HG03159 (cell line): ENCODE results near the gene LRPAP1.

ENCODE experiments used
- ATAC-seq: cut with Tn5 transposase; IDR thresholded peaks from one replicate; pipeline ENCODE4 v1.9.1; 2021; ENCODE audit warnings: mild to moderate bottlenecking, moderate library complexity; ENCODE audit not compliant: unreplicated experiment

The LRPAP1 gene

DNA sequence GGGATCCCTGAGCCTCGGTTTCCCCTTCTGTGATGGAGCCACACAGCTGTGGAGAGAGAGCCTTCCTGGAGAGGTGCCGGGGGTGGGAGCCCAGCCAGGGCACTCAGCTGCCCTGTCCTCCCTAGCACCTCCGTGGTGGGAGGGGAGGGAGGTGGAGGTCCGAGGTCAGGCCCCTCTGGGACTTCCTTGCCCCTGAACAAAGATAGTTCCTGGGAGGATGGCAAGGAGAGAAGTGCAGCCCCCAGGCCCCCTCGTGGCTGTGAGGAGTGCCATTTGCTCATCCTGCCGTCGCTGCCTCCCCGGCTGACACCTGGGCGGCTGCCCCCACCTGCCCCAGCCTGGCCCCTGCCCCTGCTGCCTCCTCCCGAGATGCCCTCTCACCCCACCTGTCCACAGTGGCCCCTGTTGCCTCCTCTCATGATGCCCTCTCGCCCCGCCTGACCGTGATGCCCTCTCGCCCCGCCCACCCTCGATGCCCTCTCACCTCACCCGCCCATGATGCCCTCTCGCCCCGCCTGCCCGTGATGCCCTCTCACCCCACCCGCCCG is 56.4 kb downstream of the LRPAP1 start:
- ATAC-seq, result no peak

DNA sequence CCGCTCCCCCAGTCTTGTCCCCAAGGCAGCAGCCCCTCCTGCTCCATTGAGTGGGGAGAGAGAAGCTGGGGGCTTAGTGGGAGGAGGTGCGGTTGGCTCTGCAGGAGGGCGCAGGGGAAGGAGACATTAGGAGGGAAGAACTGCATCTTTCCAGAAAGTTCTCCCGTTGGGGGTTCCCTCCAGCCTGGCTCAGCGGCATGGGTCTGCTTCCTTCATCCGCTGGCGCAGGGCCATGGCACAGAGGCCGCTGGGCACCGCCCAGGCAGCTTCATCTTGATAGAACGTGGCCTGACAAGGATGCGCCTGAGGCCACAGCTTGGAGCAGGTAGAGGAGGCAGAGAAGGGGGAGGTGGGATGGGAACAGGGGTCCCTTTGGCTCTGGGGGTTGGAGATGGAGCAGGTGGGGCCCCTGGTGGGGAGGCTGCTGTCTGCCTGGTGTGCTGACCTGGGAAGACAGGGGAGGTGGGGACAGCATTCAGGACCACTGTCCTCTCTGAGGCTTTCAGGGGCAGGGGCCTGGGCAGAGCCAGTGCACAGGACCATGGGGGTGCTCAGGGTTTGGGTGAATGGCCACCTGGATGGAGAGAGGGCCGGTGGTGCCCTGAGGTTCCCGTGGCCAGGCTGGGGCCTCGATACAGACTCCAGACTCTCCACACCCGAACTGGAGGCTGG is 57.0 kb downstream of the LRPAP1 start:
- no peak for ATAC-seq

DNA sequence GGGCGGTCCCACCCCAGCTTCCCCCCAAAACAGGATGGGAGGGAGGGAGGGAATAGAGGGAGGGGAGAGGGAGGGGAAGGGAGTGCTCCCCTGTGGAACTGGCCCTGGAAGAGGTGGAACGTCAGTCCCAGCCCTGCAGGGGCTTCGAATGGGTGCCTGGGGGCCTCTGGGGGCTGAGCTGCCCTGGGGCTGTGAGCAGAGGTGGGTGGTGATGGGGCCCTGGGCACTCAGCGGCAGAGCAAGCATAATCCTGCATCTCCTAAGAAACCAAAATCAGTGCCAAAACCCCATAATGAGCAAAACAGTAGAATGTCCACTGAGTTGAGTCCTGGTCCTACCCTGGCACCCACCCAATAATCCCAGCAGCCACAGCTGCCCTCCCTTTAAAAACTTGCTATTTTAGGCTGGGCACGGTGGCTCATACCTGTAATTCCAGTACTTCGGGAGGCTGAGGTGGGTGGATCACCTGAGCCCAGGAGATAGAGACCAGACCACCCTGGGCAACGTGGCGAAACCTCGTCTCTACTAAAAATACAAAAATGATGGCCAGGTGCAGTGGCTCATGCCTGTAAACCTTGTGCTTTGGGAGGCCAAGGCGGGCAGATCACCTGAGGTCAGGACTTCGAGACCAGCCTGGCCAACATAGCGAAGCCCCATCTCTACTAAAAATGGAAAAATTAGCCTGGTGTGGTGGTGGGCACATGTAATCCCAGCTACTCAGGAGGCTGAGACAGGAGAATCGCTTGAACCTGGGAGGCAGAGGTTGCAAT is 58.0 kb downstream of the LRPAP1 start:
- ATAC-seq, result no peak

DNA sequence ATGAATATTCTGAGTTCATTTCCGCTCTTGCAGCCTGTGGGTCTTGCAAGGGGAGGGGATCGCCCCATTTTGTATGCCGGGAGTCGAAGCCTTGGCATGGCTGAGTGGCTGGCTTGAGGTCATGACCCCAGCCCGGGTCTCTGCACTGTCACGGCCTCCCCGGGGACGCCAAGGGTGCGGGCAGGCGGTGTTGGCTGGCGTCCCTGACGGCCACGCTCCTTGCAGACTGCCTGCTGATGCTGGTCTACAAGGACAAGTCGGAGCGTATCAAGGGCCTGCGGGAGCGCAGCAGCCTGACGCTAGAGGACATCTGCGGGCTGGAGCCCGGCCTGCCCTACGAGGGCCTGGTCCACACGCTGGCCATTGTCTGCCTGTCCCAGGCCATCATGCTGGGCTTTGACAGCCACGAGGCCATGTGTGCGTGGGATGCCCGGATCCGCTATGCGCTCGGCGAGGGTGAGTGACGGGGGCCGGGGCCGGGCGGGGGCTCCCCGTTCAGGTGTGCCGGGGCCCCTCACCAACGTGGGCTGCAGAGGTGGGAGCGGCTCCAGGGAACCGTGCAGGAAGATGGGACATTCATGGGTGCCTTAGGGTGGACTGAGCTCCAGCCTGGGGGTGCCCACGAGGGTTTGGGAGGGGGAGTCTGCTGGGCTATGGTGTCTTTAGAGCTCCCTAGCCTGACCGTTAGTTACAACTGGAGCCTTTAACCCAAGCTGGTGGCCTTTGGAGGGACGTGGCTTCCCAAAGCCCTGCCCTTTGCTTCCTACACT is 58.9 kb downstream of the LRPAP1 start:
- ATAC-seq, result no peak

DNA sequence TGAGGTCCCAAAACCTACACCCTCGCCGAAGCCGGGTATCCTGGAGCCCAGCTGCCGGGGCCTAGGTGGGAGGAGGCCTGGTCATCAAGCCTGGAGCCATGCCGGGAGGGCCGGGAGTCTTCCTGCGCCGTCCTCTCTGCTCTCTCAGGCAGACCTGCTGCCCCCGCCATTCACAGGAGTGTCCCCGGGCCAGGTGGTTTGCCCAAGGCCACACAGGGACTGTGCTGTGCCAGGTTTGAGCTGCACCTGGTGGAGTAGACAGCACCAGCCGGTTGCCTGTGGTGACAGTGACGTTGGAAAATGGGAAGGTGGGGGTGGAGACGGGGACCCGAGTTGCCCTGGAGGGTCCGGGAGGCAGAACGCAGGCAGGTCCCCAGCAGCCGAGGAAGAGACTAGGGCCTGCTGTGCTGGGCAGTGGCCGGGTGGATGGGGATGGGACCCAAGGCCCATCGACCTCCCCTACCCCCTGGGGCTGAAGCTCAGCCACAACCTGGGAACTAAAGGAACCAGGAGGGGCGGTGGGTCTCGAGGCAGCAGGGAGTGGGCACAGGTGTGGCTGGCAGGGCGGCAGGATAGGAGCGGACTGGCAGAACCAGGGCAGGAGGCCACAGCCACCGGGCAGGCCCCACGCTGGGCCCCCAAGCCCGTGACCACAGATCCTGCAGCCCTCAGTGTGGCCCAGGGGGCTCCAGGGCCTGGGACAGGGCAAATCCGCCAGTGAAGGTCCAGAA is 59.6 kb downstream of the LRPAP1 start:
- no peak for ATAC-seq

- ATAC-seq, result no peak
Measured at GRCh38 chr4:3471886-3472285, 60.3 kb downstream of the LRPAP1 start.

DNA sequence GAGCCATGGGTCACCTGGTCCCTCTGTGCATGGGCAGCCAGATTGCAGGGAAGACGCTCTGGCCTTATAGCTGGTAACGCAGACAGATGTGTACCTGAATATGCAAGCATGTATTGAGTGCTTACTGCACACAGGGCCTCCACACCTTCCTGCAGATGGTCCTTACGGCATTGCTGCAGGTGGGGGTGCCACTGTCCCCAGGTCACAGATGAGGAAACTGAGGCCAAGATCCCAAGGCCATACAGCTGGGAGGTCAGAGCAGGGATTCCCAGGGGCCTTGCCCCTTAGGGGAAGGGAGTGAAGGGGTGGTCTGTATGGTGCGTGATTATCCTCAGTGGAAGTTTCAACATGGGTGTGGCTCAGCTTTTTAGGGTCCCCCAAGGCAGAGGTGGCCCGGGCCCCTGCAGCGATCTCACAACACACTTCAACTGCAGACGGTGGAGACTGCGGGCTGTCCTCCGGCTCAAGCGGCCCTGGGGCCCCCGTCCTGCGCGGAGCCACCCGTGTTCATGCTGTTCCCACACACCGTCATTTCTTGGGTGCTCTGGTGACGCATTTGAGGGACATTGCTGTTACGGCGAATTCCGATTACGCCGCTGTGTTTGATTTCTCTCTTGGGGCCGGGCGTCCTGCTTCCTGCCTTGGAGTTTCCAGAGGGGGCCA is 61.0 kb downstream of the LRPAP1 start:
- ATAC-seq, result no peak

- no peak for ATAC-seq
Measured at GRCh38 chr4:3470244-3471097, 61.8 kb downstream of the LRPAP1 start.

DNA sequence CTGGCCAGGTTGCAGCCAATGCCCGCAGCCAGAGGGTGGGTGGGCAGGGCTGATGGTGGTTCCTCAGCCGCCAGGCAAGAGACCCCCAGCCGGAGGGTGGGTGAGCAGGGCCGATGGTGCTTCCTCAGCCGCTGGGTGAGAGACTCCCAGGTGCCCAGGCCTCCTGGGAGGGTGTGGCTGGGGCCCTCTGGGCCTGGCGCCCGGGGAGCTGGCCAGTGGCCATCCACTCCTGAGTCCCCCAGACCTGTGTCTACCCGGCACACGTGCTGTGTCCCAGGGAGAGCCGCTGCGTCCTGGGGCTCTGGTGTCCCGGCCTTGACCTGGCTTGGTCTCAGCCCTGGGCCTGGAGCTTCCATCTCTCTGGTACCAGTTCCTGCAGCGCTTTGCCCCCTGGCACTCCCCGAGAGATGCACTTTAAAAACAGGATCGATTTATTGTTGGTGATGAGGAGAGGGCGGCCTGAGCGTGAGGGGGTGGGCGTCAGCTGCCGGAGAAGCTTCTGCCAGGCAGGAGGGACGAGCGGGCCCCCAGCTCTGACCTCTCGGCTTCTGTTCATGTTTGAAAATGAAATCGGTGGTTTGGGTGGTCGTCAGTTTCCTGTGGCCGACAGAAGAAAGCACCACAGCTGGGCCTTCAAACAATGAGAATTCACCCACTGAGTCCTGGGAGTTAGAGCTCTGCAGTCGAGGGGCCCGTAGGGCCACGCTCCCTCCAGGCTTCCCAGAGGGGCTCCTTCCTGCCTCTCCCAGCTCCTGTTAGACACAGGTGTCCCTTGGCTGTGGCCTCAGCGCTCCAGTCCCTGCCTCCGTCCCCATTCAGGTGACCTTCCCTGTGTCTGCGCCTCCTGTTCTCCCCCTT is 62.6 kb downstream of the LRPAP1 start:
- no peak for ATAC-seq

GRCh38 chr4:3468804-3469203 is 63.4 kb downstream of the LRPAP1 start:
- ATAC-seq, result no peak

DNA sequence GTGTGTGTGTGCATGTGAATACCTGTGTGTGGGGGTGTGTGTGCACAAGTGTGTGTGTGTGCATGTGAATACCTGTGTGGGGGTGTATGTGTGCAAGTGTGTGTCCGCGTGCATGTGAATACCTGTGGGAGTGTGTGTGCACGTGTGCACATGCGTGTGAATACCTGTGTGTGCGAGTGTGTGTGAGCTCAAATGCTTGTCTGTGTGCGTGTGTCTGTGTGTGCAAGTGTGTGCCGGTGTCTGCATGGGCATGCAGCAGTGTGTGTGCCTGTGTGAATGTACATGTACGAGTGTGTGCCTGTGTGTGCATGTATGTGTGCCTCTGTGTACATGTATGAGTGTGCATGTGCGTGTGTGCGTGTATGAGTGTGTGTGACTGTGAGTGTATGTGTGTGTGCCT is 64.1 kb downstream of the LRPAP1 start:
- ATAC-seq, result no peak

DNA sequence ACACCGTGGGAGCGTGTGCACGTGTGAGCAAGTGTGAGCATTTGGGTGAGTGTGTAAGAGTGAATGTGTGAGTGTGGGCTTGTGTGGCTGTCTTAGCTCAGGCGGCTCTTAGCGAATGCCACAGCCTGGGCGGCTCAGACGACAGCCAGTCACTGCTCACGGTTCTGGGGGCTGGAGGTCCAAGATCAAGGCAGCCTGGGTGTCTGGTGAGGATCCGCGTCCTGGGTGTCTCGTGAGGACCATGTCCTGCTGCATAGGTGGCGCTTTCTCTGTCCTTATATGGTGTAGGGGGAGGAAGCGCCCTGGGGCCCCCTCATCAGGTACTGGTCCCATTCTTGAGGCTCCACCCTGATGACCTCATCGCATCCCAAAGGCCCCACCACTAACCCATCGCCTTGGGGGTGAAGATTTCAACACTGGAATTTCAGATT is 64.6 kb downstream of the LRPAP1 start:
- ATAC-seq, result no peak

GRCh38 chr4:3466691-3467600 is 65.3 kb downstream of the LRPAP1 start:
- no peak for ATAC-seq

DNA sequence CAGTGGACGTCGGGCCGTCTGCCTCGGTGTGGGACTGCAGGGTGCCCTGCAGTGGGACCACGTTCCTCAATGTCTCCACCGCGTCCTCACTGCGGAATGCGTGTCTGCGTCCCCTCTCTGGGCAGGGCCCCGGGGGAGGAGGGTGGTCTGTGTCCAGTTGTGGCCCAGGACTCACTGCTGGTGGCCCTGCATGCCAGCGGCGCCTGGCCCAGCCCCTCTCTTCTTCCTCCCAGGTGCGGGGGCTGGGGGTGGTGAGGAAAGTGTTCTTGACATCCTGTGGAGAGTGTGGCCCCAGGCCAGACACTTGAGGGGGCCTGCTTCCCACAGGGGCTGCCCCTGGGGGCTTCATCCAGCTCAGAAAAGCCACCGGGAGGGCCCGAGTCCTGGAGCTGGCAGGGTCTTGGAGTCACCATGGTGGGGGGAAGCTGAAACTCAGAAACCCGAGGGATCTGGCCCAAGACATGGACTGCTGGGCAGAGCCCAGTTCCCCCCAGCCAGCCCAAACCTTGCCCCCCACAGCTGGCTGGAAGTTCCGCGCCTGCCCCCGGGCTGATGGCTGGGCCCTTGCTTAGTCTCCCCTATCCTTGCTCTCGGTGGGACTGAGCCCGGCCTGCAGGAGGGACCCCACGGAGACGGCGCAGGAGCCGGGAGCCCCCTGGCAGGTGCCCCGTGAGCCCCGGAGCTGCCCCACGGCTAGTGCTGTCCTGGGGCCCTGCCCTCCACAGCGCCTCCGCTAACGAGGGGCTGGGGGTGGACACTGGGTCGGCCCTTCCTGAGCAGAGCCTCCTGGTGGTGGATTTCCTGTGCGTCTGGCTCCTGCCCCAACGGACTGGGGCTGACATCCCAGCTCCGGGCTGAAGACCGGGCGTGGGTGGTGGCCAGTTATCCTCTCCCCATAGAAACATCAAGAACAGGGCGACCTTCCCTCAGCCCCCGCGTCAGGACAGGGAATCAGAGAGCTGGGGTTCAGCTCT is 66.2 kb downstream of the LRPAP1 start:
- ATAC-seq, result no peak

DNA sequence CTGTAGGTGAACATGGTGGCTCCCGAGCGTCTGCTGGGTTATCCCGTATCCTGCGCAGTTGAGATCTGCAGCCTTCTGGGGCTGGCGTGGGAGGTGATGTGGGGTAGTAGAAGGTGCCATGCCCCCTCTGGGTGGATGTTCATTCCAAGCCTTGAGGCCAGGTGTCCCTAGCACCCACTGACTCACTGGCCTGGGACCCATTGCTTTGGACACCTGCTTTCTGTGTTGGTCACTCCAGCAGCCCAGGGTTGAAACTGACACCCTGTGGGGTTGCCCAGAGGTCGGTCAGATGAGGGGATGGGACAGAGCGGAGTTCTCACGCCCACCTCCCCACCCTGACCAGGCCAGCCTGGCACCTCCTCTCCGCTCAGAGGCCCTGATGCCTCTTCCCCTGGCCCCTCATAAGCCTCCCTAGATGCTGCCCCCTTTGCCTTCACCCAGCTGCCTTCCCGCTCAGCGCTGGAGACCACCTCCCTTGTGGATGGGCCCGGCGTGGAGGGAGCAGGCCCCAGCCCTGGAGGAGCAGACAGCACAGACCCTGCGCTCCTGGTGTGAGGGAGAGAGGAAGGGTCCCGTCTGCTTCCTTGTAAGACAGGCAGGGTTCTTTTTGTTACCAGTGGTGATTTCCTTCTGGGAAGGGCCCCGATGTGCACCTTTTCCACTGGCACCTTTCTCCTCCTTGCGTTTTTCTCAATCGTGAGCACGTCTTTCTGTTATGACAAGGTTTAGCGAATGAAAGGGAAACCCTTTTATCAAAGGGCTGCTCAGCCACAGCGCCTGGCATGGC is 67.1 kb downstream of the LRPAP1 start:
- no peak for ATAC-seq
